DMS153 (cell line): Measurements from ENCODE around the gene WWOX.

ENCODE experiments used
- DNase-seq: peaks from one replicate; lab custom pipeline; 2025; lab: John Stamatoyannopoulos, UW

The WWOX gene

GRCh38 chr16:78611318-78611717 lies 511.9 kb downstream of the WWOX start:
- no peak for DNase-seq

GRCh38 chr16:78619811-78620210 lies 520.4 kb downstream of the WWOX start:
- no peak for DNase-seq

GRCh38 chr16:78620291-78620690 lies 520.8 kb downstream of the WWOX start:
- no peak for DNase-seq

GRCh38 chr16:78623796-78624195 lies 524.3 kb downstream of the WWOX start:
- no peak for DNase-seq

- no peak for DNase-seq
These were observed 524.9 kb downstream of the WWOX start for GRCh38 chr16:78624366-78624765.

GRCh38 chr16:78628461-78629045 lies 529.1 kb downstream of the WWOX start:
- DNase-seq: no peak

GRCh38 chr16:78629173-78629572 lies 529.7 kb downstream of the WWOX start:
- DNase-seq: no peak

GRCh38 chr16:78630102-78630501 lies 530.6 kb downstream of the WWOX start:
- DNase-seq: no peak

- DNase-seq: no peak
These were observed 534.1 kb downstream of the WWOX start for GRCh38 chr16:78633551-78633950.

GRCh38 chr16:78635807-78636206 lies 536.4 kb downstream of the WWOX start:
- DNase-seq: no peak

- DNase-seq: peak; percentile 55
These were observed 538.9 kb downstream of the WWOX start for GRCh38 chr16:78638371-78638770.

GRCh38 chr16:78639775-78640174 lies 540.3 kb downstream of the WWOX start:
- no peak for DNase-seq

- no peak for DNase-seq
These were observed 541.4 kb downstream of the WWOX start for GRCh38 chr16:78640886-78641285.

- no peak for DNase-seq
These were observed 542.0 kb downstream of the WWOX start for GRCh38 chr16:78641433-78641832.

- DNase-seq: no peak
These were observed 543.3 kb downstream of the WWOX start for GRCh38 chr16:78642621-78643285.

- no peak for DNase-seq
These were observed 546.2 kb downstream of the WWOX start for GRCh38 chr16:78645657-78646056.

GRCh38 chr16:78647019-78647418 lies 547.6 kb downstream of the WWOX start:
- DNase-seq: no peak

- no peak for DNase-seq
These were observed 548.0 kb downstream of the WWOX start for GRCh38 chr16:78647491-78647890.

GRCh38 chr16:78648517-78648916 lies 549.1 kb downstream of the WWOX start:
- DNase-seq: no peak

- DNase-seq: no peak
These were observed 551.1 kb downstream of the WWOX start for GRCh38 chr16:78650339-78651074.

- no peak for DNase-seq
These were observed 555.5 kb downstream of the WWOX start for GRCh38 chr16:78654929-78655328.

- DNase-seq: no peak
These were observed 556.1 kb downstream of the WWOX start for GRCh38 chr16:78655331-78656113.

GRCh38 chr16:78656887-78657286 lies 557.4 kb downstream of the WWOX start:
- DNase-seq: no peak
